Loucy (cell line): ENCODE data around the gene DNAI1.

Experiments used
- EZH2phosphoT487 ChIP-seq: fragments of 200-600 bp; IDR thresholded peaks from 2 replicates; pipeline ENCODE4 v1.6.1; 2018; ENCODE audit warnings: antibody characterized with exemption, mild to moderate bottlenecking, moderate library complexity, borderline replicate concordance
- TF ChIP-seq, protein P1 (sequence below): fragments of 200-600 bp; sonication (generic); conservative IDR thresholded peaks from 2 replicates; pipeline ENCODE4 v1.5.1; 2014; ENCODE audit warnings: mild to moderate bottlenecking, antibody characterized with exemption, low read length

- TF ChIP-seq, protein P1, sequence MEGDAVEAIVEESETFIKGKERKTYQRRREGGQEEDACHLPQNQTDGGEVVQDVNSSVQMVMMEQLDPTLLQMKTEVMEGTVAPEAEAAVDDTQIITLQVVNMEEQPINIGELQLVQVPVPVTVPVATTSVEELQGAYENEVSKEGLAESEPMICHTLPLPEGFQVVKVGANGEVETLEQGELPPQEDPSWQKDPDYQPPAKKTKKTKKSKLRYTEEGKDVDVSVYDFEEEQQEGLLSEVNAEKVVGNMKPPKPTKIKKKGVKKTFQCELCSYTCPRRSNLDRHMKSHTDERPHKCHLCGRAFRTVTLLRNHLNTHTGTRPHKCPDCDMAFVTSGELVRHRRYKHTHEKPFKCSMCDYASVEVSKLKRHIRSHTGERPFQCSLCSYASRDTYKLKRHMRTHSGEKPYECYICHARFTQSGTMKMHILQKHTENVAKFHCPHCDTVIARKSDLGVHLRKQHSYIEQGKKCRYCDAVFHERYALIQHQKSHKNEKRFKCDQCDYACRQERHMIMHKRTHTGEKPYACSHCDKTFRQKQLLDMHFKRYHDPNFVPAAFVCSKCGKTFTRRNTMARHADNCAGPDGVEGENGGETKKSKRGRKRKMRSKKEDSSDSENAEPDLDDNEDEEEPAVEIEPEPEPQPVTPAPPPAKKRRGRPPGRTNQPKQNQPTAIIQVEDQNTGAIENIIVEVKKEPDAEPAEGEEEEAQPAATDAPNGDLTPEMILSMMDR, result no peak
- TF ChIP-seq EZH2phosphoT487, result no peak
These were observed 91.5 kb downstream of the DNAI1 start for GRCh38 chr9:34550016-34550680.
